ENCODE measurements around the gene RAB3C.

- TF ChIP-seq POLR2A (IDR thresholded peaks at IDR 0.05) (no peak), CTCF (IDR thresholded peaks at IDR 0.05) (no peak)
These were observed 84.0 kb downstream of the RAB3C start for GRCh38 chr5:58666598-58667581.
